Measurements from ENCODE around the gene SCARB1.

Gene SCARB1

GRCh38 chr12:124796303-124796960 is 67.2 kb downstream of the SCARB1 start:
- no peak for DNase-seq (ENCODE audit: low spot score)

GRCh38 chr12:124795081-124795948 is 68.3 kb downstream of the SCARB1 start:
- no peak for DNase-seq (ENCODE audit: low spot score)

- no peak for DNase-seq (ENCODE audit: low spot score)
Measured at GRCh38 chr12:124792961-124793441, 70.7 kb downstream of the SCARB1 start.

GRCh38 chr12:124792156-124792555 is 71.5 kb downstream of the SCARB1 start:
- DNase-seq (ENCODE audit: low spot score): no peak

GRCh38 chr12:124790650-124791400 is 72.8 kb downstream of the SCARB1 start:
- DNase-seq (ENCODE audit: low spot score): no peak

GRCh38 chr12:124788936-124789555 is 74.6 kb downstream of the SCARB1 start:
- DNase-seq (ENCODE audit: low spot score): no peak

- peak; percentile 93 for DNase-seq (ENCODE audit: low spot score)
Measured at GRCh38 chr12:124786061-124786964, 77.4 kb downstream of the SCARB1 start.

- no peak for DNase-seq (ENCODE audit: low spot score)
Measured at GRCh38 chr12:124784871-124785572, 78.6 kb downstream of the SCARB1 start.

- DNase-seq (ENCODE audit: low spot score): no peak
Measured at GRCh38 chr12:124783087-124783486, 80.6 kb downstream of the SCARB1 start.

GRCh38 chr12:124782132-124782531 is 81.5 kb downstream of the SCARB1 start:
- no peak for DNase-seq (ENCODE audit: low spot score)

- no peak for DNase-seq (ENCODE audit: low spot score)
Measured at GRCh38 chr12:124780752-124781685, 82.6 kb downstream of the SCARB1 start.

- DNase-seq (ENCODE audit: low spot score): no peak
Measured at GRCh38 chr12:124780336-124780735, 83.3 kb downstream of the SCARB1 start.

GRCh38 chr12:124779161-124780141 is 84.2 kb downstream of the SCARB1 start:
- no peak for DNase-seq (ENCODE audit: low spot score)

- no peak for DNase-seq (ENCODE audit: low spot score)
Measured at GRCh38 chr12:124778411-124778810, 85.3 kb downstream of the SCARB1 start.

GRCh38 chr12:124777399-124778372 is 86.0 kb downstream of the SCARB1 start:
- no peak for DNase-seq (ENCODE audit: low spot score)

GRCh38 chr12:124776125-124776513 is 87.5 kb downstream of the SCARB1 start:
- DNase-seq (ENCODE audit: low spot score): no peak
